ACC112 (cell line): ENCODE measurements around the gene TWNK.
"Not testable (repeated sequence)": the region's sequence is repeated elsewhere in the genome, so short reads cannot be mapped to it uniquely, and the experiment has no call there.

Source experiments
- H2AFZ ChIP-seq: fragments of 200-600 bp; sonication (generic); one replicate; pipeline ENCODE4 v1.6.0; 2017; ENCODE audit warnings: antibody characterized with exemption, low read length; ENCODE audit not compliant: unreplicated experiment
- H3K27ac ChIP-seq: fragments of 200-600 bp; sonication (generic); 2 replicates; pipeline ENCODE4 v1.5.1; 2014; ENCODE audit warnings: low read depth, mild to moderate bottlenecking, antibody characterized with exemption, low read length, moderate library complexity
- H3K27me3 ChIP-seq: fragments of 200-600 bp; sonication (generic); 2 replicates; pipeline ENCODE4 v1.6.1; 2014; ENCODE audit warnings: mild to moderate bottlenecking, antibody characterized with exemption, low read length, moderate library complexity, mixed read lengths; ENCODE audit not compliant: insufficient read depth
- H3K36me3 ChIP-seq: fragments of 200-600 bp; sonication (generic); 2 replicates; pipeline ENCODE4 v1.6.1; 2016; ENCODE audit warnings: mild to moderate bottlenecking, antibody characterized with exemption, low read length, moderate library complexity, mixed read lengths; ENCODE audit not compliant: insufficient read depth
- H3K4me1 ChIP-seq: fragments of 200-600 bp; sonication (generic); one replicate; pipeline ENCODE4 v1.6.1; 2016; ENCODE audit warnings: low read length, mixed read lengths; ENCODE audit not compliant: insufficient read depth, unreplicated experiment, control insufficient read depth
- H3K4me3 ChIP-seq: fragments of 200-600 bp; sonication (generic); 2 replicates; pipeline ENCODE4 v1.5.1; 2014; ENCODE audit warnings: mild to moderate bottlenecking, low read depth, low read length
- H3K79me2 ChIP-seq: fragments of 200-600 bp; sonication (generic); one replicate; pipeline ENCODE4 v1.6.0; 2016; ENCODE audit warnings: low read length; ENCODE audit not compliant: control insufficient read depth, unreplicated experiment, insufficient read depth

The TWNK gene

GRCh38 chr10:101032637-101033224 lies 45.4 kb downstream of the TWNK start:
- H2AFZ ChIP-seq: peak overlapping the region; percentile 71

DNA sequence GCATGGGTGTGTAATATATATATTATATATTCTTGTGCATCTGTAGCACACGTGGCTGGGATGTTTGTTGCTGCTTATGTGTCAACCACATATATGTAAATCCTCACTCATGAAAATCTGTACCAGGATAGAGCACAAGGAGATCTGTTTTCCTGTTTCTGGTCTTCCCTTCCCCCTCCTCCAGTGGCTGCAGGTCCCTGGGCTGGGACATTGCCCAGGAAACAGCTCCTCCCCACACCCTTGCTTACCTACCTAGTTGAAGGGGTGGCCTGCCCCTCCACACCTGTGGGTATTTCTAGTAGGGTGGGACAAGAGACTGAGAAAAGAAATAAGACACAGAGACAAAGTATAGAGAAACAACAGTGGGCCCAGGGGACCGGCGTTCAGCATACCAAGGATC lies 45.9 kb downstream of the TWNK start:
- Histone ChIP-seq H3K27me3 (no peaks in the 10 kb centered on the region), H3K27ac (peak overlapping the region; percentile 98), H3K4me1 (peaks cover 12% of the 10 kb centered on the region), H3K4me3 (peak overlapping the region; percentile 99), H3K36me3 (peaks cover 10% of the 10 kb centered on the region; the same call in 1 of the 2 replicates), H2AFZ (no peak overlapping the region), H3K79me2 (peaks cover 25% of the 10 kb centered on the region)

More at GRCh38 chr10:101032637-101033224, 45.4 kb downstream of the TWNK start:
- Histone ChIP-seq H3K4me1 (peaks cover 12% of the 10 kb centered on the region), H3K36me3 (peaks cover 10% of the 10 kb centered on the region; the same call in 1 of the 2 replicates), H3K4me3 (peak overlapping the region; percentile 99), H3K27me3 (no peaks in the 10 kb centered on the region), H3K27ac (peak overlapping the region; percentile 98), H3K79me2 (peaks cover 25% of the 10 kb centered on the region)

GRCh38 chr10:101034404-101034803 lies 47.1 kb downstream of the TWNK start:
- not testable (repeated sequence) for H3K4me3 ChIP-seq, H3K27ac ChIP-seq, H2AFZ ChIP-seq, H3K27me3 ChIP-seq
- H3K36me3 ChIP-seq: peaks cover 10% of the 10 kb centered on the region; the same call in 1 of the 2 replicates
- H3K4me1 ChIP-seq: peaks cover 12% of the 10 kb centered on the region
- peaks cover 25% of the 10 kb centered on the region for H3K79me2 ChIP-seq

DNA sequence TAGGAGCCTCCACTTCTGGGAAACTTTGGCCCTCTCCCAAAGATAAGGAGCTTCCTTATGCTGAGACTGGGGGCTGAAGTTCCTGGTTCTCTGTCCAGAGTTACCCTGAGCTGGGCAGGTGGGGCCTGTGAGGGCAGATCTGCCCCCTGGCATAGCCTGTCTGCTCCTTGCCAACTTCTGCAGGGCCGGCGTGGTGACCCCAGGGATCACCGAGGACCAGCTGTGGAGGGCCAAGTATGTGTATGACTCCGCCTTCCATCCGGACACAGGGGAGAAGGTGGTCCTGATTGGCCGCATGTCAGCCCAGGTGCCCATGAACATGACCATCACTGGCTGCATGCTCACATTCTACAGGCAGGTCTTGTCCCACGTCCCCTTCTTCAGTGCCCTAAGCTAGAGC lies 48.0 kb downstream of the TWNK start:
- Histone ChIP-seq H3K27me3 (no peaks in the 10 kb centered on the region), H3K4me3 (no peak overlapping the region), H3K79me2 (peaks cover 25% of the 10 kb centered on the region)

GRCh38 chr10:101035916-101036702 lies 48.8 kb downstream of the TWNK start:
- Histone ChIP-seq H3K27me3 (no peaks in the 10 kb centered on the region), H3K4me1 (peaks cover 7% of the 10 kb centered on the region), H3K4me3 (no peak overlapping the region), H2AFZ (no peak overlapping the region), H3K79me2 (peaks cover 25% of the 10 kb centered on the region), H3K36me3 (peaks cover 10% of the 10 kb centered on the region; the same call in 1 of the 2 replicates), H3K27ac (no peak overlapping the region)

More for the DNA sequence above, 48.0 kb downstream of the TWNK start:
- H3K36me3 ChIP-seq: peaks cover 10% of the 10 kb centered on the region; the same call in 1 of the 2 replicates
- H3K27ac ChIP-seq: no peak overlapping the region
- peaks cover 12% of the 10 kb centered on the region for H3K4me1 ChIP-seq
- H2AFZ ChIP-seq: no peak overlapping the region

- Histone ChIP-seq H3K4me1 (peaks cover 7% of the 10 kb centered on the region), H3K36me3 (peaks cover 10% of the 10 kb centered on the region; the same call in 1 of the 2 replicates), H3K79me2 (peaks cover 25% of the 10 kb centered on the region), H3K27me3 (no peaks in the 10 kb centered on the region), H3K27ac (no peak overlapping the region), H3K4me3 (no peak overlapping the region), H2AFZ (no peak overlapping the region)
Observed at GRCh38 chr10:101036726-101037125, 49.4 kb downstream of the TWNK start.

- Histone ChIP-seq H3K36me3 (peaks cover 10% of the 10 kb centered on the region; the same call in 1 of the 2 replicates), H3K27ac (no peak overlapping the region), H3K4me1 (peaks cover 9% of the 10 kb centered on the region), H3K79me2 (peaks cover 17% of the 10 kb centered on the region), H3K4me3 (no peak overlapping the region), H2AFZ (no peak overlapping the region), H3K27me3 (no peaks in the 10 kb centered on the region)
Observed at GRCh38 chr10:101038484-101038883, 51.1 kb downstream of the TWNK start.

DNA sequence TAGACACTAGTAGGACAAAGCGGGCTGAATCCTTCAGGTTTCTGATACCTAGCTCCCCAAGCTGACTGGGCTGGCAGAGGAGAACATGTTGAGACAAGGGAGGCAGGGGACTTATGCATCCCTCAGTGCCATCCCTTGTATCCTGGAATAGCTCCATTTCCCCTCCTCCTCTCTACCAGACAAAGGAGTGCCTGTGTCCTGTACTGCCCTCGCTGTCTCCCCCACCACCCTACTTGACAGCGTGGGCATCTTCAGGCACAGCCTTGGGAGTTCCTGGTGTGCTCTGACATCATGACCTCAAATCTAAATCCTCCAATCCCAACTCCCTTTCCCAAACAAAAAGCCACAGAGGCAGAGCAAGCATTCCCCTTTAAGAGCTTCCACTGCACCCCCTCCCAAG lies 52.7 kb downstream of the TWNK start:
- peaks cover 7% of the 10 kb centered on the region; the same call in 1 of the 2 replicates for H3K36me3 ChIP-seq
- H2AFZ ChIP-seq: no peak overlapping the region
- peaks cover 6% of the 10 kb centered on the region for H3K79me2 ChIP-seq
- no peak overlapping the region for H3K4me3 ChIP-seq
- no peak overlapping the region for H3K27ac ChIP-seq
- no peaks in the 10 kb centered on the region for H3K27me3 ChIP-seq
- peaks cover 16% of the 10 kb centered on the region for H3K4me1 ChIP-seq

- Histone ChIP-seq H3K4me3 (no peak overlapping the region), H3K27ac (no peak overlapping the region), H3K27me3 (no peaks in the 10 kb centered on the region), H3K4me1 (peaks cover 16% of the 10 kb centered on the region), H3K36me3 (peaks cover 6% of the 10 kb centered on the region; the same call in 1 of the 2 replicates), H2AFZ (no peak overlapping the region), H3K79me2 (no peaks in the 10 kb centered on the region)
Observed at GRCh38 chr10:101040851-101041250, 53.5 kb downstream of the TWNK start.

- Histone ChIP-seq H3K79me2 (no peaks in the 10 kb centered on the region), H3K27ac (no peak overlapping the region), H3K4me3 (no peak overlapping the region), H3K36me3 (peaks cover 6% of the 10 kb centered on the region; the same call in 1 of the 2 replicates), H2AFZ (no peak overlapping the region), H3K27me3 (no peaks in the 10 kb centered on the region), H3K4me1 (peaks cover 16% of the 10 kb centered on the region)
Observed at GRCh38 chr10:101041252-101041761, 54.0 kb downstream of the TWNK start.
